ENCODE results near the gene GINS3. TPM values are rescaled to one million over a fixed set of nuclear protein-coding genes. Genes with fewer than 3 reads are reported as not detected.
"Not testable (repeated sequence)": the region's sequence is repeated elsewhere in the genome, so short reads cannot be mapped to it uniquely, and the experiment has no call there.

The GINS3 gene
- total RNA-seq, 1 donor from 2014 or later = 1.8 TPM

GRCh38 chr16:58385218-58385773, 7.0 kb upstream of the GINS3 start:
- DNase-seq (ENCODE audit: low spot score) = no peak

GRCh38 chr16:58389724-58390123, 2.5 kb upstream of the GINS3 start:
- DNase-seq (ENCODE audit: low spot score) = no peak

GRCh38 chr16:58393138-58393504, 850 bp downstream of the GINS3 start:
- no peak for DNase-seq (ENCODE audit: low spot score)

- DNase-seq (ENCODE audit: low spot score) = not testable (repeated sequence)
These were observed 4.6 kb downstream of the GINS3 start for GRCh38 chr16:58396897-58397296.

- no peak for DNase-seq (ENCODE audit: low spot score)
These were observed 7.7 kb downstream of the GINS3 start for GRCh38 chr16:58399718-58400633.

GRCh38 chr16:58401305-58401704, 9.0 kb downstream of the GINS3 start:
- not testable (repeated sequence) for DNase-seq (ENCODE audit: low spot score)

GRCh38 chr16:58402796-58403195, 10.5 kb downstream of the GINS3 start:
- no peak for DNase-seq (ENCODE audit: low spot score)

GRCh38 chr16:58409316-58409973, 17.2 kb downstream of the GINS3 start:
- no peak for DNase-seq (ENCODE audit: low spot score)

- DNase-seq (ENCODE audit: low spot score) = no peak
These were observed 19.1 kb downstream of the GINS3 start for GRCh38 chr16:58411336-58411735.

- no peak for DNase-seq (ENCODE audit: low spot score)
These were observed 19.7 kb downstream of the GINS3 start for GRCh38 chr16:58411736-58412614.

- DNase-seq (ENCODE audit: low spot score) = not testable (repeated sequence)
These were observed 20.3 kb downstream of the GINS3 start for GRCh38 chr16:58412615-58412970.

GRCh38 chr16:58413359-58413758, 21.1 kb downstream of the GINS3 start:
- no peak for DNase-seq (ENCODE audit: low spot score)

GRCh38 chr16:58415003-58415402, 22.7 kb downstream of the GINS3 start:
- no peak for DNase-seq (ENCODE audit: low spot score)

GRCh38 chr16:58415961-58416360, 23.7 kb downstream of the GINS3 start:
- not testable (repeated sequence) for DNase-seq (ENCODE audit: low spot score)

GRCh38 chr16:58417035-58417434, 24.8 kb downstream of the GINS3 start:
- no peak for DNase-seq (ENCODE audit: low spot score)

- DNase-seq (ENCODE audit: low spot score) = no peak
These were observed 25.3 kb downstream of the GINS3 start for GRCh38 chr16:58417600-58417999.

- no peak for DNase-seq (ENCODE audit: low spot score)
These were observed 25.8 kb downstream of the GINS3 start for GRCh38 chr16:58418026-58418425.

GRCh38 chr16:58418601-58419000, 26.3 kb downstream of the GINS3 start:
- DNase-seq (ENCODE audit: low spot score) = no peak

- DNase-seq (ENCODE audit: low spot score) = no peak
These were observed 27.1 kb downstream of the GINS3 start for GRCh38 chr16:58419241-58419990.

GRCh38 chr16:58421059-58421458, 28.8 kb downstream of the GINS3 start:
- DNase-seq (ENCODE audit: low spot score) = no peak

- DNase-seq (ENCODE audit: low spot score) = no peak
These were observed 29.3 kb downstream of the GINS3 start for GRCh38 chr16:58421529-58421928.

All from mesenteric fat pad (tissue), 1 donor.